H9 (cell line): ENCODE data around the gene TRAP1. TPM values are rescaled to one million over a fixed set of nuclear protein-coding genes. Genes with fewer than 3 reads are reported as not detected.

Source experiments
- DNase-seq: peaks from one replicate; pipeline ENCODE4 v3.0.0-alpha.2; 2017
- H2AFZ ChIP-seq: one replicate; pipeline ENCODE4 v1.6.1; 2013; ENCODE audit warnings: mild to moderate bottlenecking, low read length, control low read depth, moderate library complexity
- H2AK5ac ChIP-seq: 2 replicates; pipeline ENCODE4 v1.6.1; 2013; ENCODE audit warnings: low read length, control low read depth, mixed read lengths; ENCODE audit not compliant: insufficient read length
- H2BK120ac ChIP-seq: one replicate; pipeline ENCODE4 v1.6.1; 2013; ENCODE audit warnings: low read depth, mild to moderate bottlenecking, low read length, control low read depth, inconsistent platforms; ENCODE audit not compliant: poor library complexity, severe bottlenecking
- H2BK12ac ChIP-seq: 2 replicates; pipeline ENCODE4 v1.6.1; 2013; ENCODE audit warnings: low read length, control low read depth, mixed read lengths, low read depth; ENCODE audit not compliant: insufficient read length
- H2BK15ac ChIP-seq: 2 replicates; pipeline ENCODE4 v1.6.1; 2013; ENCODE audit warnings: low read depth, low read length, control low read depth
- H2BK20ac ChIP-seq: one replicate; pipeline ENCODE4 v1.6.1; 2013; ENCODE audit warnings: low read depth, mild to moderate bottlenecking, low read length, control low read depth, inconsistent platforms; ENCODE audit not compliant: poor library complexity, severe bottlenecking
- H2BK5ac ChIP-seq: 2 replicates; pipeline ENCODE4 v1.6.1; 2013; ENCODE audit warnings: low read length, control low read depth, mixed read lengths; ENCODE audit not compliant: insufficient read length
- H3K14ac ChIP-seq: 2 replicates; pipeline ENCODE4 v1.6.1; 2013; ENCODE audit warnings: low read length, control low read depth; ENCODE audit not compliant: insufficient read depth
- H3K18ac ChIP-seq: 2 replicates; pipeline ENCODE4 v1.6.1; 2013; ENCODE audit warnings: low read depth, mild to moderate bottlenecking, mixed read lengths, low read length, control low read depth; ENCODE audit not compliant: insufficient read length
- H3K23ac ChIP-seq: 2 replicates; pipeline ENCODE4 v1.6.1; 2013; ENCODE audit warnings: low read length, control low read depth, mixed read lengths, low read depth; ENCODE audit not compliant: insufficient read length
- H3K23me2 ChIP-seq: 2 replicates; pipeline ENCODE4 v1.6.1; 2013; ENCODE audit warnings: low read depth, mild to moderate bottlenecking, mixed read lengths, low read length, control low read depth; ENCODE audit not compliant: insufficient read length, poor library complexity, severe bottlenecking
- H3K27ac ChIP-seq: 2 replicates; pipeline ENCODE4 v1.5.1; 2013; ENCODE audit warnings: low read length, control low read depth, mixed read lengths, low read depth; ENCODE audit not compliant: insufficient read length
- H3K27me3 ChIP-seq: 2 replicates; pipeline ENCODE4 v1.6.1; 2013; ENCODE audit warnings: low read length, control low read depth, inconsistent platforms; ENCODE audit not compliant: insufficient read depth
- H3K4ac ChIP-seq: 2 replicates; pipeline ENCODE4 v1.6.1; 2013; ENCODE audit warnings: low read depth, mild to moderate bottlenecking, control low read depth, inconsistent platforms, low read length, moderate library complexity
- H3K4me1 ChIP-seq: 2 replicates; pipeline ENCODE4 v1.6.1; 2013; ENCODE audit warnings: low read length, control low read depth, inconsistent platforms; ENCODE audit not compliant: insufficient read depth
- H3K4me2 ChIP-seq: 2 replicates; pipeline ENCODE4 v1.6.1; 2013; ENCODE audit warnings: low read length, control low read depth, mixed read lengths; ENCODE audit not compliant: insufficient read length, insufficient read depth
- H3K56ac ChIP-seq: 2 replicates; pipeline ENCODE4 v1.6.1; 2013; ENCODE audit warnings: low read depth, mild to moderate bottlenecking, mixed read lengths, low read length, control low read depth; ENCODE audit not compliant: insufficient read length
- H3K79me1 ChIP-seq: 2 replicates; pipeline ENCODE4 v1.6.1; 2013; ENCODE audit warnings: low read depth, mild to moderate bottlenecking, moderate library complexity, low read length, control low read depth, inconsistent platforms; ENCODE audit not compliant: insufficient read depth, poor library complexity, severe bottlenecking
- H3K79me2 ChIP-seq: 2 replicates; pipeline ENCODE4 v1.6.1; 2013; ENCODE audit warnings: low read length, control low read depth, inconsistent platforms; ENCODE audit not compliant: insufficient read depth
- H3K9ac ChIP-seq: 2 replicates; pipeline ENCODE4 v1.6.1; 2013; ENCODE audit warnings: low read length, control low read depth, mixed read lengths; ENCODE audit not compliant: insufficient read length; ENCODE audit errors: extremely low read depth
- H3K9me3 ChIP-seq: one replicate; pipeline ENCODE4 v1.6.1; 2013; ENCODE audit warnings: low read depth, low read length, inconsistent platforms; ENCODE audit not compliant: control insufficient read depth
- H3T11ph ChIP-seq: one replicate; pipeline ENCODE4 v1.6.1; 2013; ENCODE audit warnings: mild to moderate bottlenecking, low read length, control low read depth, inconsistent platforms
- H4K20me1 ChIP-seq: one replicate; pipeline ENCODE4 v1.6.1; 2013; ENCODE audit not compliant: control insufficient read depth, insufficient read length, insufficient read depth
- H4K5ac ChIP-seq: 2 replicates; pipeline ENCODE4 v1.6.1; 2013; ENCODE audit warnings: low read depth, mild to moderate bottlenecking, mixed read lengths, low read length, control low read depth; ENCODE audit not compliant: insufficient read length
- H4K8ac ChIP-seq: replicated peaks from 2 replicates; pipeline ENCODE4 v1.6.1; 2013; ENCODE audit warnings: low read length, control low read depth, mixed read lengths, low read depth; ENCODE audit not compliant: insufficient read length
- H4K91ac ChIP-seq: 2 replicates; pipeline ENCODE4 v1.6.1; 2013; ENCODE audit warnings: low read depth, mild to moderate bottlenecking, moderate library complexity, mixed read lengths, low read length, control low read depth; ENCODE audit not compliant: insufficient read length
- H3K27ac Mint-ChIP-seq, 3 experiments: 2 replicates in 2 of 3; 3 replicates in 1 of 3; pipeline ENCODE4 v1.8.0; 2020 to 2021; ENCODE audit warnings: mixed read lengths in 3 of 3, mild to moderate bottlenecking in 1 of 3, moderate library complexity in 1 of 3
- H3K27me3 Mint-ChIP-seq: 2 replicates; pipeline ENCODE4 v1.8.0; 2021; ENCODE audit warnings: low read depth, mild to moderate bottlenecking, moderate library complexity, mixed read lengths
- H3K36me3 Mint-ChIP-seq, 3 experiments: 2 replicates in 2 of 3; 3 replicates in 1 of 3; pipeline ENCODE4 v1.8.0; 2020 to 2021; ENCODE audit warnings: low read depth in 3 of 3, mixed read lengths in 3 of 3; ENCODE audit not compliant: insufficient read depth in 1 of 3
- H3K4me1 Mint-ChIP-seq, 2 experiments: 2 replicates each; pipeline ENCODE4 v1.8.0; 2020; ENCODE audit warnings: mixed read lengths in 2 of 2
- H3K4me3 Mint-ChIP-seq, 2 experiments: 2 replicates in 1 of 2; 3 replicates in 1 of 2; pipeline ENCODE4 v1.8.0; 2020 to 2021; ENCODE audit warnings: mild to moderate bottlenecking in 2 of 2, mixed read lengths in 2 of 2, moderate library complexity in 1 of 2
- H3K9me3 Mint-ChIP-seq, 2 experiments: 2 replicates in 1 of 2; 3 replicates in 1 of 2; pipeline ENCODE4 v1.8.0; 2020; ENCODE audit warnings: mild to moderate bottlenecking in 2 of 2, mixed read lengths in 2 of 2, moderate library complexity in 1 of 2
- CTCF ChIP-seq: fragments of 200-600 bp; sonication (generic); conservative IDR thresholded peaks from 3 replicates; pipeline ENCODE4 v1.8.0; 2021; ENCODE audit warnings: antibody characterized with exemption, mild to moderate bottlenecking
- WGBS: extraction: QIAGEN DNeasy Blood & Tissue Kit; methylation state at CpG from one replicate; pipeline ENCODE4 v1.1.7; 2013; ENCODE audit warnings: missing lambda C conversion rate, low lambda C conversion rate, mixed read lengths; ENCODE audit not compliant: insufficient read length; ENCODE audit errors: extremely low coverage; 5-methylcytosine and 5-hydroxymethylcytosine counted together
- total RNA-seq: library from RNA; stranded (reverse); gene quantifications from 2 replicates; pipeline ENCODE4 v1.2.1, GENCODE V29; 2021

TRAP1 gene
- total RNA-seq, 1 experiment from 2014 or later: 211 TPM

GRCh38 chr16:3740934-3741333 is 23.6 kb upstream of the TRAP1 start:
- no peak for DNase-seq
- H3K4me1 ChIP-seq: no peaks in the 10 kb centered on the region
- no peak overlapping the region for H3K14ac ChIP-seq
- H2BK5ac ChIP-seq: no peak overlapping the region
- H3K56ac ChIP-seq: no peak overlapping the region
- no peak overlapping the region for H3K9ac ChIP-seq
- H3K18ac ChIP-seq: no peak overlapping the region
- H4K5ac ChIP-seq: no peak overlapping the region
- H3K27me3 ChIP-seq: no peaks in the 10 kb centered on the region
- no peak overlapping the region for H2BK12ac ChIP-seq
- no peaks in the 10 kb centered on the region for H4K20me1 ChIP-seq
- no peak overlapping the region for H3K4me2 ChIP-seq
- no peaks in the 10 kb centered on the region for H3K9me3 ChIP-seq
- H2AK5ac ChIP-seq: no peak overlapping the region
- no peak overlapping the region for H3K27ac ChIP-seq
- H4K91ac ChIP-seq: no peak overlapping the region
- Mint-ChIP-seq H3K27ac (no peak overlapping the region), H3K36me3 (peaks cover 39 to 92% (median 77%) of the 10 kb centered on the region in 3 experiments), H3K4me3 (no peak overlapping the region), H3K9me3 (no peaks in the 10 kb centered on the region), H3K4me1 (peaks cover 8 to 11% of the 10 kb centered on the region in 2 experiments), H3K27me3 (no peaks in the 10 kb centered on the region)
- no peak overlapping the region for H2BK15ac ChIP-seq
- H2AFZ ChIP-seq: no peak overlapping the region
- no peak overlapping the region for H2BK120ac ChIP-seq
- TF ChIP-seq CTCF: no peak
- no peak overlapping the region for H3K4ac ChIP-seq
- H3K23ac ChIP-seq: no peak overlapping the region
- H3K23me2 ChIP-seq: no peaks in the 10 kb centered on the region
- H4K8ac ChIP-seq: no peak overlapping the region
- peaks cover 3% of the 10 kb centered on the region for H3K79me1 ChIP-seq
- H3K79me2 ChIP-seq: no peaks in the 10 kb centered on the region
- no peak overlapping the region for H2BK20ac ChIP-seq
- WGBS: no CpG with 5 or more reads among the region's 16 CpGs
- no peak overlapping the region for H3T11ph ChIP-seq
